COR-L47 (cell line): ENCODE measurements around the gene TALDO1.
"Not testable (repeated sequence)": the region's sequence is repeated elsewhere in the genome, so short reads cannot be mapped to it uniquely, and the experiment has no call there.

Experiments used
- DNase-seq: peaks from one replicate; lab custom pipeline; 2025; lab: John Stamatoyannopoulos, UW

Gene TALDO1

GRCh38 chr11:719214-720016 is 27.8 kb upstream of the TALDO1 start:
- no peak for DNase-seq

- no peak for DNase-seq
Observed at GRCh38 chr11:720017-720641, 27.1 kb upstream of the TALDO1 start.

GRCh38 chr11:720642-721246 is 26.5 kb upstream of the TALDO1 start:
- no peak for DNase-seq

- DNase-seq, result no peak
Observed at GRCh38 chr11:721247-721740, 26.0 kb upstream of the TALDO1 start.

GRCh38 chr11:721741-722345 is 25.4 kb upstream of the TALDO1 start:
- peak; percentile 50 for DNase-seq

- no peak for DNase-seq
Observed at GRCh38 chr11:722346-722811, 24.9 kb upstream of the TALDO1 start.

GRCh38 chr11:723120-723883 is 24.0 kb upstream of the TALDO1 start:
- DNase-seq, result peak; percentile 31

- DNase-seq, result no peak
Observed at GRCh38 chr11:724049-724777, 23.1 kb upstream of the TALDO1 start.

- DNase-seq, result no peak
Observed at GRCh38 chr11:724778-725386, 22.4 kb upstream of the TALDO1 start.

GRCh38 chr11:725624-726202 is 21.6 kb upstream of the TALDO1 start:
- DNase-seq, result peak; percentile 55

GRCh38 chr11:726278-727220 is 20.7 kb upstream of the TALDO1 start:
- DNase-seq, result peak; percentile 79

GRCh38 chr11:727281-727701 is 20.0 kb upstream of the TALDO1 start:
- no peak for DNase-seq

- peak; percentile 75 for DNase-seq
Observed at GRCh38 chr11:727859-728748, 19.2 kb upstream of the TALDO1 start.

- no peak for DNase-seq
Observed at GRCh38 chr11:728901-729491, 18.3 kb upstream of the TALDO1 start.

- DNase-seq, result no peak
Observed at GRCh38 chr11:729492-730074, 17.7 kb upstream of the TALDO1 start.

GRCh38 chr11:733072-733471 is 14.2 kb upstream of the TALDO1 start:
- DNase-seq, result no peak

GRCh38 chr11:734541-734940 is 12.7 kb upstream of the TALDO1 start:
- not testable (repeated sequence) for DNase-seq
